ENCODE measurements around the gene KBTBD12. TPM values are rescaled to one million over a fixed set of nuclear protein-coding genes. Genes with fewer than 3 reads are reported as not detected.

The KBTBD12 gene
- polyA plus RNA-seq, 2 of the 4 experiments (the other 2 are of a cell fraction), result not detected

- no peak for TF ChIP-seq ZFP36 (IDR thresholded peaks at IDR 0.05; ENCODE audit: borderline replicate concordance, partially characterized antibody)
These were observed 26.4 kb upstream of the KBTBD12 start (continued) for GRCh38 chr3:127888564-127889107.

GRCh38 chr3:127889461-127889863, 25.6 kb upstream of the KBTBD12 start:
- ChIA-PET CTCF (no interaction called here), POLR2A (no interaction called here)
- TF ChIP-seq REST (IDR thresholded peaks at IDR 0.05) (no peak), RNF2 (IDR thresholded peaks at IDR 0.05; ENCODE audit: borderline replicate concordance, low read depth) (no peak), ZSCAN20 (CRISPR knock-in tag; IDR thresholded peaks at IDR 0.05) (no peak), CHD2 (IDR thresholded peaks at IDR 0.05; ENCODE audit: low read length, partially characterized antibody) (no peak), NR3C1 (IDR thresholded peaks at IDR 0.05) (no peak), E2F6 (IDR thresholded peaks at IDR 0.05; ENCODE audit: borderline replicate concordance, low read depth) (no peak), JUN (IDR thresholded peaks at IDR 0.05) (no peak), CHD4 (IDR thresholded peaks at IDR 0.05; ENCODE audit: borderline replicate concordance) (no peak), BCL3 (IDR thresholded peaks at IDR 0.05) (no peak), MAZ (IDR thresholded peaks at IDR 0.05; ENCODE audit: borderline replicate concordance, low read depth, low read length) (no peak), NPAS2 (CRISPR knock-in tag; IDR thresholded peaks at IDR 0.05; ENCODE audit: borderline replicate concordance) (no peak), FOSB (CRISPR knock-in tag; IDR thresholded peaks at IDR 0.05) (no peak), ESRRA (IDR thresholded peaks at IDR 0.05; ENCODE audit: borderline replicate concordance, low read length) (no peak), ZNF302 (CRISPR knock-in tag; IDR thresholded peaks at IDR 0.05) (no peak), MYC (IDR thresholded peaks at IDR 0.05; ENCODE audit: borderline replicate concordance, low read length) (no peak)
- Histone ChIP-seq H3K4me2 (no peak overlapping the region), H3K4me1 (no peaks in the 10 kb centered on the region), H3K4me3 (no peak overlapping the region), H3K27ac (no peak overlapping the region), H3K9me3 (peaks cover 18% of the 10 kb centered on the region; the same call in 2 of the 3 replicates)
- 52% methylated on average over 1 of the region's 1 CpG for WGBS (ENCODE audit: missing lambda C conversion rate)
- DNase-seq (ENCODE audit: low read depth in 1 of 2, low spot score in 1 of 2) (no peak), ATAC-seq (no peak), FAIRE-seq (no peak)

DNA sequence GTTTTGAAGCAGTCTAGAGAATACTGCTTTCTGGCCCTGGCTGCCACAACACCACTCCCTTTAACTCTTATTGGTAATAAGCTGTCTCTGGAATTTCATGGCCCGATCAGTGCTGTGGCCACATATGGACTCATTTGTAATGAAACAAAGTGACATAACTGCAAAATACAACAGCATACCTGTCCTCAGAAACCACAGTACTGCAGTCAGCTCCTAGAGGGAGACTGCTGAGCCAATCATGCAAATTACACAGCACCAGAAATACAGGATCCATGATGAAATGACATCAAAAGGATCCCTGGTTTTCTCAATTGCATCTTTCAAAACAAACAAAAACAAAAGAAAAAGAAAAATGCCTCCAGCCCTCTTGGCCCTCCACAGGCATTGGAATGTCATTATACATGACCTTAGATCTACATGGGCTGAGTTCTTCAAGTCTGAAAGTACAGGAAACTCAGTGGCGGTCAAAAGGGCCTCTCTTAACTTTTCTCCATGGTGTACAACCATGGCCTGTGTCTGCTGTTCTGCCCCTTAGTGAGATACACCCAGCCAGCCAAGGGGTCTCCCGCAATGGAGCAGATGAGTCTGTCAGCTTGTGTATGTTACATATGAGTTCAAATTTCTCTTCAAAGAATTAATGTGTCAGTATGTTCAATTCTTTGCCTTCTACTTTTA, 24.9 kb upstream of the KBTBD12 start:
- Histone ChIP-seq H3K4me2 (no peak overlapping the region), H3K4me3 (no peak overlapping the region), H3K9me3 (peaks cover 18% of the 10 kb centered on the region; the same call in 2 of the 3 replicates), H3K4me1 (no peaks in the 10 kb centered on the region), H3K27ac (no peak overlapping the region)
- WGBS (ENCODE audit: missing lambda C conversion rate), result 92% methylated on average over 3 of the region's 3 CpGs
- POLR2A ChIA-PET, result no interaction called here
- TF ChIP-seq NPAS2 (CRISPR knock-in tag; IDR thresholded peaks at IDR 0.05; ENCODE audit: borderline replicate concordance) (no peak), RCOR1 (IDR thresholded peaks at IDR 0.05; ENCODE audit: low read depth, low read length) (no peak), HOXB13 (CRISPR knock-in tag; IDR thresholded peaks at IDR 0.05; ENCODE audit: low read depth) (no peak), POLR2A (IDR thresholded peaks at IDR 0.05; ENCODE audit: low read length) (no peak), ZC3H11A (IDR thresholded peaks at IDR 0.05) (no peak), JUN (IDR thresholded peaks at IDR 0.05) (no peak), SMC3 (IDR thresholded peaks at IDR 0.05) (no peak), CBX2 (IDR thresholded peaks at IDR 0.05; ENCODE audit: borderline replicate concordance, low read depth) (no peak), POLR2AphosphoS2 (conservative IDR thresholded peaks at IDR 0.05; ENCODE audit: low read length) (no peak), PHF8 (IDR thresholded peaks at IDR 0.05; ENCODE audit: borderline replicate concordance, low read depth) (no peak), FOSB (CRISPR knock-in tag; IDR thresholded peaks at IDR 0.05) (no peak), EP300 (IDR thresholded peaks at IDR 0.05) (no peak)
- TF ChIP-seq, protein P1, sequence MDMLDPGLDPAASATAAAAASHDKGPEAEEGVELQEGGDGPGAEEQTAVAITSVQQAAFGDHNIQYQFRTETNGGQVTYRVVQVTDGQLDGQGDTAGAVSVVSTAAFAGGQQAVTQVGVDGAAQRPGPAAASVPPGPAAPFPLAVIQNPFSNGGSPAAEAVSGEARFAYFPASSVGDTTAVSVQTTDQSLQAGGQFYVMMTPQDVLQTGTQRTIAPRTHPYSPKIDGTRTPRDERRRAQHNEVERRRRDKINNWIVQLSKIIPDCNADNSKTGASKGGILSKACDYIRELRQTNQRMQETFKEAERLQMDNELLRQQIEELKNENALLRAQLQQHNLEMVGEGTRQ (IDR thresholded peaks at IDR 0.05), result no peak
- DNase-seq (ENCODE audit: low read depth in 1 of 2, low spot score in 1 of 2), result no peak
- ATAC-seq, result no peak
- CTCF ChIA-PET, result no interaction called here
- FAIRE-seq, result no peak

Data from A549 (cell line).